ENCODE measurements around the gene GNG11. TPM values are rescaled to one million over a fixed set of nuclear protein-coding genes. Genes with fewer than 3 reads are reported as not detected.
A peak's percentile ranks its signal among the peaks of the same experiment; 100 is the strongest.

The GNG11 gene
- total RNA-seq, 1 experiment from 2014 or later: not detected

DNA sequence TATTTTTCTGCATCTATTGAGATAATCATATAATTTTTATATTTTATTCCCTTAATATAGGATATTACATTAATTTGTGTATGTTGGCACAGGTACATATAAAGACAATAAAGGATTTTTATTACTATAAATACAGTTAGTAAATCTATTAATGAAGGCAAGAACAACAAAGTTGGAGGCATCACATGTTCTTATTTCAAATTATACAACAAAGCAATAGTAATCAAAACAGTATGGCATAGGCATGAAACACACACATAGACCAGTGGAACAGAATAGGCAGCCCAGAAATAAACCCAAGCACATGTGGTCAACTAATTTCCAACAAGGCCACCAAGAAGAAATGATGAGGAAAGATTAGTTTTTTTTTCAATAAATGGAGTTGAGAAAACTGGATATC lies 42.2 kb upstream of the GNG11 start:
- ATAC-seq (no peak), DNase-seq (ENCODE audit: low read depth, low spot score) (no peak)
- H3K36me3 ChIP-seq (ENCODE audit: control insufficient read depth in 1 of 2, insufficient read depth in 2 of 2, low read length in 2 of 2): no peaks in the 10 kb centered on the region
- RAD21 ChIA-PET (ENCODE audit: low non-redundant PET in 1 of 2, low total read pairs in 2 of 2, uncharacterized antibody in 2 of 2, unreplicated experiment in 2 of 2): no interaction called here
- 0 out of 4 replicates have a peak, but pooled peaks cover 3% of the 10 kb centered on the region in 2 experiments for H3K9me3 ChIP-seq (ENCODE audit: control insufficient read depth in 1 of 2, insufficient read depth in 1 of 2, low read depth in 1 of 2, low read length in 2 of 2)
- H3K4me3 ChIP-seq (replicated peaks in 1 of 2; ENCODE audit: low read depth in 1 of 2, low read length in 2 of 2): no peak overlapping the region
- H3K9me2 ChIP-seq (ENCODE audit: insufficient read depth): peaks cover 3% of the 10 kb centered on the region; the same call in 1 of the 2 replicates
- no peak overlapping the region for H2AFZ ChIP-seq (ENCODE audit: low read depth, low read length, poor library complexity, severe bottlenecking)
- no peaks in the 10 kb centered on the region for H4K20me1 ChIP-seq (ENCODE audit: insufficient read depth)
- CTCF ChIA-PET: no interaction called here
- no TSS peak for BruUV-seq (replicated peaks)
- H3K27me3 ChIP-seq (ENCODE audit: insufficient read depth, low read length): no peaks in the 10 kb centered on the region
- H3K4me2 ChIP-seq (ENCODE audit: low read length): no peak overlapping the region
- no peaks in the 10 kb centered on the region for H3K79me2 ChIP-seq (ENCODE audit: insufficient read depth, low read length)
- intact Hi-C loops (cut with micrococcal nuclease): loop anchor here (2.0 kb wide), 1 partner anchor 71 kb away; no protein-coding TSS in a partner anchor
- H3K4me1 ChIP-seq (ENCODE audit: control insufficient read depth in 1 of 2, insufficient read depth in 2 of 2, low read length in 2 of 2): no peaks in the 10 kb centered on the region
- H3K27ac ChIP-seq (ENCODE audit: low read depth, low read length): no peak overlapping the region
- POLR2A ChIA-PET: no interaction called here
- no peak for TF ChIP-seq POLR2A (IDR thresholded peaks at IDR 0.05; ENCODE audit: borderline replicate concordance, extremely low read depth, insufficient read depth, insufficient read length)
- TF ChIP-seq SRF (IDR thresholded peaks at IDR 0.05; ENCODE audit: low read depth): no peak
- TF ChIP-seq JUND (IDR thresholded peaks at IDR 0.05): no peak
- TF ChIP-seq ELF1 (IDR thresholded peaks at IDR 0.05; ENCODE audit: borderline replicate concordance, low read depth): no peak
- no peak for TF ChIP-seq REST (IDR thresholded peaks at IDR 0.05; ENCODE audit: low read depth)
- TF ChIP-seq EGR1 (IDR thresholded peaks at IDR 0.05; ENCODE audit: low read depth): no peak
- TF ChIP-seq RAD21 (IDR thresholded peaks at IDR 0.05; ENCODE audit: low read depth): no peak
- TF ChIP-seq EZH2phosphoT487 (IDR thresholded peaks at IDR 0.05; ENCODE audit: borderline replicate concordance): no peak
- TF ChIP-seq CBX3 (IDR thresholded peaks at IDR 0.05; ENCODE audit: low read depth): 0 out of 2 replicates have a peak, but pooled peaks have one; percentile 43
- no peak overlapping the region for H3K9ac ChIP-seq (ENCODE audit: low read length)

Measured in HCT116 (cell line).